ENCODE results near the gene FOXN3.
A peak's percentile ranks its signal among the peaks of the same experiment; 100 is the strongest.

The FOXN3 gene

GRCh38 chr14:89418452-89418851, 1.4 kb upstream of the FOXN3 start:
- no peak overlapping the region for H3K4me3 ChIP-seq (ENCODE audit: low read length)
- DNase-seq (ENCODE audit: low read depth) = no peak

GRCh38 chr14:89417465-89418225, 612 bp upstream of the FOXN3 start:
- DNase-seq (ENCODE audit: low read depth) = no peak
- peak overlapping the region; percentile 66 for H3K4me3 ChIP-seq (ENCODE audit: low read length)

More at GRCh38 chr14:89418452-89418851, 1.4 kb upstream of the FOXN3 start:
- no peak for TF ChIP-seq CTCF (conservative IDR thresholded peaks at IDR 0.05; ENCODE audit: low read depth, low read length)

GRCh38 chr14:89416002-89416995, 734 bp downstream of the FOXN3 start:
- H3K4me3 ChIP-seq (ENCODE audit: low read length) = peak overlapping the region; percentile 79

More at GRCh38 chr14:89417465-89418225, 612 bp upstream of the FOXN3 start:
- TF ChIP-seq CTCF (conservative IDR thresholded peaks at IDR 0.05; ENCODE audit: low read depth, low read length) = peak; percentile 36

GRCh38 chr14:89415159-89415558, 1.9 kb downstream of the FOXN3 start:
- peak overlapping the region; percentile 79 for H3K4me3 ChIP-seq (ENCODE audit: low read length)
- DNase-seq (ENCODE audit: low read depth) = no peak
- TF ChIP-seq CTCF (conservative IDR thresholded peaks at IDR 0.05; ENCODE audit: low read depth, low read length) = no peak

More at GRCh38 chr14:89416002-89416995, 734 bp downstream of the FOXN3 start:
- no peak for TF ChIP-seq CTCF (conservative IDR thresholded peaks at IDR 0.05; ENCODE audit: low read depth, low read length)
- peak; percentile 94 for DNase-seq (ENCODE audit: low read depth)

- DNase-seq (ENCODE audit: low read depth) = no peak
- no peak for TF ChIP-seq CTCF (conservative IDR thresholded peaks at IDR 0.05; ENCODE audit: low read depth, low read length)
- no peak overlapping the region for H3K4me3 ChIP-seq (ENCODE audit: low read length)
Observed at GRCh38 chr14:89411976-89412375, 5.1 kb downstream of the FOXN3 start.

- TF ChIP-seq CTCF (conservative IDR thresholded peaks at IDR 0.05; ENCODE audit: low read depth, low read length) = no peak
- DNase-seq (ENCODE audit: low read depth) = no peak
- no peak overlapping the region for H3K4me3 ChIP-seq (ENCODE audit: low read length)
Observed at GRCh38 chr14:89409961-89410360, 7.1 kb downstream of the FOXN3 start.

Measured in retinal pigment epithelial cell (primary cell).